Measurements from ENCODE around the gene EFHD2. TPM values are rescaled to one million over a fixed set of nuclear protein-coding genes. Genes with fewer than 3 reads are reported as not detected.

The EFHD2 gene
- total RNA-seq, 1 experiment from 2014 or later = 129 TPM

DNA sequence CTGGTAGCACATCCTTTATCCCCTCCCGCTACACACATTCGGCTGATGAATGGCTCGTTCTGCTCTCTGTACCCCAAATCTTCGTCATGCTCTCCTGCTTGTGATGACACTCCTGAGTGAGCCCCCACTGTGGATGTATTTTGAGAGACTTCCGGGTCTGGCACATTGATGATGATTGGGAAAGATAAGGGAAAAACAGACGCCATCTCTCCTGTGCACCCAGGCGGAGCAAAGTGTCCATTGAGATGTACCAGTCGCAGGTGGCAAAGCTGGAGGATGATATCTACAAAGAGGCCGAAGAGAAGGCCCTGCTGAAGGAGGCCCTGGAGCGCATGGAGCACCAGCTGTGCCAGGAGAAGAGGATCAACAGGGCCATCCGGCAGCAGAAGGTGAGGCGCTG is 27.9 kb upstream of the EFHD2 start:
- no TSS peak for BruUV-seq (replicated peaks)
- H3K4me3 ChIP-seq = no peak overlapping the region
- ChIA-PET CTCF (interaction anchor here (1.0 kb wide), 1 partner anchor 14 kb away, joined by 3 read pairs; no protein-coding TSS in a partner anchor), POLR2A (ENCODE audit: unreplicated experiment) (interaction anchor here (0.7 kb wide), 1 partner anchor 22 kb away, joined by 3 read pairs; no protein-coding TSS in a partner anchor)
- intact Hi-C loops (cut with micrococcal nuclease; ENCODE audit: unreplicated experiment) = no loop called here
- no peaks in the 10 kb centered on the region for H3K36me3 ChIP-seq (ENCODE audit: low read depth)
- no peak for DNase-seq
- H4K20me1 ChIP-seq (ENCODE audit: insufficient read depth) = no peaks in the 10 kb centered on the region
- no peaks in the 10 kb centered on the region for H3K79me2 ChIP-seq (ENCODE audit: low read depth)
- H3K4me2 ChIP-seq = no peak overlapping the region
- H3F3A ChIP-seq (ENCODE audit: insufficient read depth, low read depth) = no peaks in the 10 kb centered on the region
- H2AFZ ChIP-seq = no peak overlapping the region
- no peaks in the 10 kb centered on the region for H3K4me1 ChIP-seq (replicated peaks; ENCODE audit: insufficient read depth)
- TF ChIP-seq, protein P1, sequence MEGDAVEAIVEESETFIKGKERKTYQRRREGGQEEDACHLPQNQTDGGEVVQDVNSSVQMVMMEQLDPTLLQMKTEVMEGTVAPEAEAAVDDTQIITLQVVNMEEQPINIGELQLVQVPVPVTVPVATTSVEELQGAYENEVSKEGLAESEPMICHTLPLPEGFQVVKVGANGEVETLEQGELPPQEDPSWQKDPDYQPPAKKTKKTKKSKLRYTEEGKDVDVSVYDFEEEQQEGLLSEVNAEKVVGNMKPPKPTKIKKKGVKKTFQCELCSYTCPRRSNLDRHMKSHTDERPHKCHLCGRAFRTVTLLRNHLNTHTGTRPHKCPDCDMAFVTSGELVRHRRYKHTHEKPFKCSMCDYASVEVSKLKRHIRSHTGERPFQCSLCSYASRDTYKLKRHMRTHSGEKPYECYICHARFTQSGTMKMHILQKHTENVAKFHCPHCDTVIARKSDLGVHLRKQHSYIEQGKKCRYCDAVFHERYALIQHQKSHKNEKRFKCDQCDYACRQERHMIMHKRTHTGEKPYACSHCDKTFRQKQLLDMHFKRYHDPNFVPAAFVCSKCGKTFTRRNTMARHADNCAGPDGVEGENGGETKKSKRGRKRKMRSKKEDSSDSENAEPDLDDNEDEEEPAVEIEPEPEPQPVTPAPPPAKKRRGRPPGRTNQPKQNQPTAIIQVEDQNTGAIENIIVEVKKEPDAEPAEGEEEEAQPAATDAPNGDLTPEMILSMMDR (conservative IDR thresholded peaks at IDR 0.05) = no peak
- TF ChIP-seq EZH2 (IDR thresholded peaks at IDR 0.05; ENCODE audit: low read depth) = no peak
- no peaks in the 10 kb centered on the region for H3K27me3 ChIP-seq (ENCODE audit: insufficient read depth, low read depth)
- no peaks in the 10 kb centered on the region for H3K9me2 ChIP-seq (ENCODE audit: insufficient read depth)
- H3K27ac ChIP-seq = no peak overlapping the region
- no peaks in the 10 kb centered on the region for H3K9me3 ChIP-seq (ENCODE audit: insufficient read depth, low read depth)

DNA sequence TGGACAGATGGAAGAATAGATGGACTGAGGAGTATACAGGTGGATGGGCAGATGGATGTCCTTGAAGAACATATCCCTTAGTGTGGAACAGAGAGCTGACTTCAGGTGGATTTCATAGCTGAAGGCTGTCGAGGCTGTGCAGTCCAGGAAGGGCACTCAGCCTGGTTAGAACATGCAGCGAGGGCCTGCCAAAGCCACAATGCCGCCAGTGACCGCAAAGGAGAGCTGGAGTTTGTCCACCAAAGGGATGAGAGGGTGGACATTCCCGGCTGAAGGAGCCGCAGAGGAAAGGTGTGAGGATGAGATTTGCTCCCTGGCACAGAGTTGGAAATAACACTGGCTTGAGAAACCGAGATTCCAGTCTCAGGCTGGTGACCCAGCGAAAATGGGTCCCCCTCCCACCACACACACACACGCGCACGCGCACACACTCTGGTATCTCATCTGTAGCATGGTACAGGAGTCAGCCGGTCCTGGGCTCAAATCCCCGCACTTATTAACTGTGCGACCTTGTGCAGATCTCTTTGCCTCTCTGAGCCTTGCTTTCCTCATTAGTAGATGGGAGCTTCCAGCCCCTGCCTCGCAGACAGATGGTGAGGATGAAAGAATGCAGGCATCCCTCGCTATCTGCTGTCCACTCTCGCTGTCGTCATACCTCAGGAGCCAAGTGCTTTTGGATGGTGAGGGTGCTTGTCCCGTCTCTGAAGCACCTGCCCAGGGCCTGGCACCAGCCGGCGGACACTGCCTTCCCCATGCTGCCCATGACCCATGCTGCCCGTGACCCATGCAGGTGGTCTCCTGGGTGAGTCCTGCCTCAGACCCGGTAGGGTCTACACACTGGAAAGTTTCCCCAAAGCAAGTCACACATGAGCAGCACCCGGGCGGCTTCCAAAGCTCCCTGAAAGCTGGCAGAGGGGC is 26.8 kb upstream of the EFHD2 start:
- H3F3A ChIP-seq (ENCODE audit: insufficient read depth, low read depth) = no peaks in the 10 kb centered on the region
- no peak overlapping the region for H3K4me3 ChIP-seq
- H3K79me2 ChIP-seq (ENCODE audit: low read depth) = no peaks in the 10 kb centered on the region
- ChIA-PET POLR2A (ENCODE audit: unreplicated experiment) (no interaction called here), CTCF (interaction anchor here (1.0 kb wide), 1 partner anchor 15 kb away, joined by 3 read pairs; no protein-coding TSS in a partner anchor)
- no peak overlapping the region for H2AFZ ChIP-seq
- no peak overlapping the region for H3K4me2 ChIP-seq
- no peak for TF ChIP-seq EZH2 (IDR thresholded peaks at IDR 0.05; ENCODE audit: low read depth)
- TF ChIP-seq, protein P1 (conservative IDR thresholded peaks at IDR 0.05) = no peak
- no peaks in the 10 kb centered on the region for H4K20me1 ChIP-seq (ENCODE audit: insufficient read depth)
- no peak for DNase-seq
- no peaks in the 10 kb centered on the region for H3K36me3 ChIP-seq (ENCODE audit: low read depth)
- no peaks in the 10 kb centered on the region for H3K9me3 ChIP-seq (ENCODE audit: insufficient read depth, low read depth)
- no TSS peak for BruUV-seq (replicated peaks)
- no peak overlapping the region for H3K27ac ChIP-seq
- H3K9me2 ChIP-seq (ENCODE audit: insufficient read depth) = no peaks in the 10 kb centered on the region
- H3K4me1 ChIP-seq (replicated peaks; ENCODE audit: insufficient read depth) = no peaks in the 10 kb centered on the region
- intact Hi-C loops (cut with micrococcal nuclease; ENCODE audit: unreplicated experiment) = no loop called here
- no peaks in the 10 kb centered on the region for H3K27me3 ChIP-seq (ENCODE audit: insufficient read depth, low read depth)

DNA sequence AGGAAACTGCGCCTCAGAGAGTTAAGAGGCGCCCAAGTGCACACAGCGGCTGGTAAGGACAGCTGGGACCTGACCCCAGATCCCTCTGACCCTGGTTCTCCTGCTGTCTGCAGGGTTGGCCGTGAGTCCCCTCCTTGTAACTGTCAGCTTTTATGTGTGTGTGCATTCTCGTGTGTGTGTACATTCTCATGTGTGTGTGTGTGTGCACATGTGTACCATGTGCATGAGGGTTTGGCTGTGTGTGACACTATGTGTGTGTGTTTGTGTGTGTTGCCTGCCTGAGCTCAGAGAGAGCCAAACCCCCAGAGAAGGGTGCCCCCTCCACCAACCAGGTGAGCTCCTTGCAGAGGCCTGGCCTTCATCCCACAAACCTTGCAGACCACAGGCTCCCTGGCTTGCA is 25.9 kb upstream of the EFHD2 start:
- Histone ChIP-seq H3F3A (ENCODE audit: insufficient read depth, low read depth) (no peaks in the 10 kb centered on the region), H3K27ac (no peak overlapping the region), H3K79me2 (ENCODE audit: low read depth) (no peaks in the 10 kb centered on the region), H2AFZ (no peak overlapping the region), H3K4me1 (replicated peaks; ENCODE audit: insufficient read depth) (no peaks in the 10 kb centered on the region), H3K4me2 (no peak overlapping the region), H3K4me3 (no peak overlapping the region), H3K9me2 (ENCODE audit: insufficient read depth) (no peaks in the 10 kb centered on the region), H3K36me3 (ENCODE audit: low read depth) (no peaks in the 10 kb centered on the region), H3K27me3 (ENCODE audit: insufficient read depth, low read depth) (no peaks in the 10 kb centered on the region), H4K20me1 (ENCODE audit: insufficient read depth) (no peaks in the 10 kb centered on the region), H3K9me3 (ENCODE audit: insufficient read depth, low read depth) (no peaks in the 10 kb centered on the region)
- no peak for DNase-seq
- BruUV-seq (replicated peaks) = no TSS peak
- no peak for TF ChIP-seq EZH2 (IDR thresholded peaks at IDR 0.05; ENCODE audit: low read depth)
- TF ChIP-seq, protein P1 (conservative IDR thresholded peaks at IDR 0.05) = no peak
- CTCF ChIA-PET = no interaction called here
- intact Hi-C loops (cut with micrococcal nuclease; ENCODE audit: unreplicated experiment) = no loop called here
- POLR2A ChIA-PET (ENCODE audit: unreplicated experiment) = no interaction called here

Data from PC-9 (cell line).